ENCODE data around the gene SND1. TPM values are rescaled to one million over a fixed set of nuclear protein-coding genes. Genes with fewer than 3 reads are reported as not detected.
A peak's percentile ranks its signal among the peaks of the same experiment; 100 is the strongest.

SND1 gene
- total RNA-seq, 2 donors from 2014 or later, result 108 to 123 TPM

DNA sequence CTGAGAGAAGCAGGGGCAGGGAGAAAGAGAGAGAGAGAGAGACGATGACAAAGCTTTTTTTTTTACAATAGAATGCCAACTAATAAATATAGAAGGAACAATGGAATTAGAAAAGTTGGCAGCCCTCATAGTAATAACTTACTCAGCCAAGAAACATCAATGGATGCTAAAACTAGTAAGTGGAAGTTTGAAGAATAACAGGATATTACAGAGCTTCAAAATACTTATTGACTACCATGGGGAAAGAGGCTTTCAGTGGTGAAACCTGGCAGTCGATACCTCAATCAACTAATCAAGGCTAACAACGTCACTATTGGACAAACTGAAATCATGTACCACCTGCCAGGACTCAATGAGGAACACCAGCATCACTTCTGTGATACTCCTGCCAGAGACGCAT, 479.7 kb downstream of the SND1 start:
- no peak for DNase-seq
- intact Hi-C loops (cut with DNase I, micrococcal nuclease), result loop anchor here in 1 of 2 donors (10.0 kb wide), 1 partner anchor 73 kb away; no protein-coding TSS in a partner anchor
- no peak for ATAC-seq

DNA sequence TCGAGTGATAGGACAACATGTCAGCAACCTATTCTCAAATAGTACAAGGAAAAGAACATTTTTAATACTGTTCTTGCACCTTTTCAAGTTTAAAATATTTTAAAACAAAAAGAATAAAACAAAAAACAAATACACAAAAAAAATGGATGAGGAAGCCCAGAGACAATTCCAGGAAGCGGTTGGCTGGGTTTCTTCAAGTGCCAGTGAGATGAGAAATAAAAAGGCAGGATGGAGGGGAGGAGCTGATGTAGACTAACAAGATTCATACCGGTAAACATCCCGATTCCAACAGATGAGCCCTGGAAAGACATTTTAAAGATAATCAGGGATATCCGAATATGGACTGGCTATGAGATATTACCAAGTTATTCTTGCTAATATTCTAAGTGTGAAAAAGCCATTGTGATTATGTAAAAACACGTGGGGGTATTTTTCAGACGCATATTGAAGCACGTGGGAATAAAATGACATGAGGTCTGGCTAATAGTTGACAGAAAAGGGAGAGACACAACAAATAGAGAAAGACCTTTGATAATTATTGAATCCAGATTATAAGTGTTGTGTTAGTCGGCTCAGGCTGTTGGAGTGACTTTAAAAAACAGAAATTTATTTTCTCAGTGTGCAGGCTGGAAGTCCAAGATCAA, 480.6 kb downstream of the SND1 start:
- ATAC-seq, result no peak

DNA sequence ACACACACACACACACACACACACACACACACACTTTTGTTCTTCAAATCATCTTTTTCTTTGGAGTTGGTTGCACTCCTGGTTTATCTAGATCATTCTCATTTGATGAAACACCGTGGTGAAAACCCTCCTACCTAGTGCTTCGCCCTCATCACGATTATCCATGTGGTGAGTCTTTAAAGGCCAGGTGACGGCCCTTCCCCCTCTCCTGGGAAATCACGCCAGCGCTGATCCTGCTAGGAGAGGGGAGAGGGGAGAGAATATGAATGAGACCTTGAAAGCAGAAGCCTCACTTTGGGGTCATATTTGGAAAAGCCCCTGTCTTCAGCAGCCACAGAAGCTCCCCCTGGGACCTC, 483.1 kb downstream of the SND1 start:
- ATAC-seq (peak; percentile 10), DNase-seq (no peak)
- intact Hi-C loops (cut with DNase I, micrococcal nuclease), result loop anchor here in 1 of 2 donors (10.0 kb wide), 1 partner anchor 70 kb away; no protein-coding TSS in a partner anchor

More for the DNA sequence above, 480.6 kb downstream of the SND1 start:
- DNase-seq, result no peak
- intact Hi-C loops (cut with DNase I, micrococcal nuclease), result loop anchor here in 1 of 2 donors (10.0 kb wide), 1 partner anchor 72 kb away; no protein-coding TSS in a partner anchor

DNA sequence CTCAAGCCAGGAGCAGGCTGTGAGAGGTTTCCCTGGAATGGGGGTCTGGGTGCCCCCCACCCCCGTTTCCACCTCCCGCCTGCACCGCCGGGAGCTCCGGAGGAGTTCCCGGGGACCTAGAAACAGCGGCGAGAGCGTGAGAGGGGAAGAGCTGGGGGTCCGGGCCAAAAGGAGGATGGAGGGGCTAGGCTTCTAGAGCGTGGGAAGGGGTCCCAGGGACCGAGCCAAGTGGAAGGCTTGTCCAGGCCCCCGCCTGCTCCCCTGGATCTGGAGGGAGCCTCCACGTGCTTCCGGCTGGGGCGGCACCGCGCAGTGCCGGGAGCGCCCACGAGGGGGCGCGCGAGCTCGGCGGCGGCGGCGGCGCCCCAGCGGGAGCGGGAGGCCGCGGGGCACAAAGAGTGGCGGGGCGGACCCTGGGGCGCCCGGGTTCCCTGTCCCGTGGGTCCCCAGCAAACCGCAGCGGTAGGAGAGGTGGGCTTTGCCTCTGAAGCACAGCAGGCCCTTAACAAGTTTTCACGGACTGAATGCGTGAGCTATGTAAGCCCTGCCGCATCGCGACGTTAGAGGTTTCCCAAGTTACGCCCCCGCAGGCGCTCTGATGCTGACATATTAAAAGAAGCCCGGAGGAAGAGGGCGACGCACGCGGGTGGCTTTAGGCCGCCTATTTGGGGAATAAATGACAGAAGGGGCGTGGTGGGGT, 483.7 kb downstream of the SND1 start:
- ATAC-seq (peak; percentile 94), DNase-seq (peak in 1 of 2 donors; percentile 64)
- intact Hi-C loops (cut with DNase I, micrococcal nuclease), result loop anchor here in 1 of 2 donors (10.0 kb wide), 1 partner anchor 69 kb away; no protein-coding TSS in a partner anchor

DNA sequence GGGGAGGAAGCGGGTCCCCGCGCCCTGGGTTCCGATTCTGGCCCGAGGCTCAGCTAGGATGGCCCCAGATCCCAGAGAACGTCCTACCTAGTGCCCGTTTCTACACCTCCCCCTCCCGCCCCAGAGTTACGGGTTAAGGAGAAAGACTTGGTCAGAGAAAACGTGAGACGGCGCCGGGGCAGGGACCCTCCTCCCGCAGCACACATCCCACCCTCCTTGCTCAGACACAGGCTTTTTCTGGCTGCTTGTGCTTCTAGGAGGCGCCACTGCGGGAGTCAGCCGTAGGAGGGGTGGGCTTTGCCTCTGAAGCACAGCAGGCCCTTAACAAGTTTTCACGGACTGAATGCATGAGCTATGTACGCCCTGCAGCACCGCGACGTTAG, 484.2 kb downstream of the SND1 start:
- intact Hi-C loops (cut with DNase I, micrococcal nuclease), result loop anchor here in 1 of 2 donors (10.0 kb wide), 1 partner anchor 69 kb away; no protein-coding TSS in a partner anchor
- DNase-seq (no peak), ATAC-seq (no peak)

DNA sequence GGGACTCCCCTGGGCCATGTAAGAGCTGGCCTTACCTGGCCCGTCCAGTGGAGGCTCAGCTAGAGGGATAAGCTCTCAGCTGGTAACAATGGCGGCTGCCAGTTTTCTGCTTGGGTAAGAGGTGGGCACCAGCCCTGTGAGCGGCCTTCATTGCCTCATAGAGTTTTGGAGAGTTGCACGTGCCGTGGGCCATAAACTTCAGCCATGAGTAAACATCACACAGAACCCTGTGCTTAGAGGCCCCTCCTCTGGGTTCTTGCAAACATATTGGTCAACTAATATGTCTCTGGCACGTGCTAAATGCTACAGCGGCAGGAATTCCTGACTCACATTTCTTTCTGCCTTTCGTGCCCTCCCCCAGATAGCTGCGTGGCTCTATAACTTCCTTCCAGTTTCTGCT, 485.2 kb downstream of the SND1 start:
- DNase-seq (no peak), ATAC-seq (peak; percentile 34)
- intact Hi-C loops (cut with DNase I, micrococcal nuclease), result loop anchor here in 1 of 2 donors (10.0 kb wide), 1 partner anchor 68 kb away; no protein-coding TSS in a partner anchor

DNA sequence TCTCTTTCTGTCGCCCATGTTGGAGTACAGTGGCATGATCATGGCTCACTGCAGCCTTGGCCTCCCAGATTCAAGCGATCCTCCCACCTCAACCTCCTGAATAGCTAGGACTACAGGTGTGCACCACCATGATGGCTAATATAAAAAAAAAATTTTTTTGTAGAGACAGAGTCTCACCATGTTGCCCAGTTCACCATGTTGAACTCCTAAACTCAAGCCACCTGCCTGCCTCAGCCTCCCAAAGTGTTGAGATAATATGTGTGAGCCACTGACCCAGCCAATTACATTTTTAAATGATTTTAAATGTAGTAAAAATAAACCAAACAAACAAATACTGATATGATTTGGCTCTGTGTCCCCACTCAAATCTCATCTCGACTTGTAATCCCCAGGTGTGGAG, 487.4 kb downstream of the SND1 start:
- intact Hi-C loops (cut with DNase I, micrococcal nuclease), result loop anchor here in 1 of 2 donors (10.0 kb wide), 1 partner anchor 65 kb away; no protein-coding TSS in a partner anchor
- ATAC-seq (no peak), DNase-seq (no peak)

DNA sequence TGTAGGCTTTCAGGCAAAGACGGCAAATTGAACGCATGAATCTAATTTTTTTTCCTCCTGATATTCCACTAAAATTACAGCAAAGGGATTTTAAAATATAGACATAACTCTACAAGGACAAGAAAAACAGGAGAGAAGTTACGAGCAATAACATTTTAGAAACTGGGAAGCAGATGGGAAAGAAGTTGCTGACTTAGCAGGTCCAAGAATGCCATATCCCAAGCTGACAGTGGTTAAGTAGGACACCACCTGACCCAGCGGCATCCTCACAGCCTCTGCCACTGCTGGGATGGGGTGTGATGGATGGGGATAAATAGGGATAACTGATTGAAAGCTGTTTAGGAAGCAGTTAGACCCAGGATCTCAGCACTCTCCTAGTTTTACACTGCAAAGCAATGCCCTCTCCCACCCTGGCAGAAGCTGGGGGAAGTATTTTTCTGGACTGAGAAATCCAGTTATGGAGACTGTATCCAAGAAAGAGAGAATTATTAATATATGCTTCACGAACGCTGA, 489.7 kb downstream of the SND1 start:
- no peak for ATAC-seq
- intact Hi-C loops (cut with DNase I, micrococcal nuclease), result no loop called here
- no peak for DNase-seq

Small RNA genes lying within 50 kb of the gene (microRNA-seq; reads per million reads assigned to microRNA genes)
- 0 reads per million in 2 donors for gene MIR593

Other genes with a start within 250 kb of the SND1 start
- gene GCC1, start 66.6 kb upstream of the SND1 start, total RNA-seq, result 10 to 100 TPM; 16.4 to 19.0 TPM
- 100 to 1,000 TPM; 164 to 172 TPM for gene ARF5, start 63.8 kb upstream of the SND1 start, total RNA-seq
- gene FSCN3, start 58.5 kb upstream of the SND1 start, total RNA-seq, result 1 to 10 TPM in 1 of 2 donors, under 1 TPM in 1; 0.64 to 1.3 TPM
- 1 to 10 TPM in 1 of 2 donors, under 1 TPM in 1; 0.98 to 1.6 TPM for gene PAX4, start 34.1 kb upstream of the SND1 start, total RNA-seq